Progenitor cell of endocrine pancreas (in vitro differentiated cells): ENCODE results near the gene EML6. TPM values are rescaled to one million over a fixed set of nuclear protein-coding genes. Genes with fewer than 3 reads are reported as not detected.

Experiments used
- DNase-seq: peaks from one replicate; pipeline ENCODE4 v3.0.0; 2021; ENCODE audit warnings: low spot score; ENCODE audit not compliant: unreplicated experiment
- H3K27ac Mint-ChIP-seq: 2 replicates; pipeline ENCODE4 v1.8.0; 2021; ENCODE audit warnings: mild to moderate bottlenecking, moderate library complexity, mixed read lengths
- H3K27me3 Mint-ChIP-seq: 2 replicates; pipeline ENCODE4 v1.8.0; 2021; ENCODE audit warnings: mixed read lengths
- H3K36me3 Mint-ChIP-seq: 2 replicates; pipeline ENCODE4 v1.8.0; 2022; ENCODE audit warnings: mixed read lengths; ENCODE audit not compliant: insufficient read depth
- H3K4me1 Mint-ChIP-seq: 2 replicates; pipeline ENCODE4 v1.8.0; 2021; ENCODE audit warnings: low read depth, mixed read lengths
- H3K4me3 Mint-ChIP-seq: 2 replicates; pipeline ENCODE4 v1.8.0; 2021; ENCODE audit warnings: low read depth, mild to moderate bottlenecking, moderate library complexity, mixed read lengths
- H3K9me3 Mint-ChIP-seq: 2 replicates; pipeline ENCODE4 v1.8.0; 2021; ENCODE audit warnings: low read depth, mixed read lengths
- total RNA-seq: library from RNA; stranded (reverse); gene quantifications from 2 replicates; pipeline ENCODE4 v1.2.1, GENCODE V29; 2021
- TF ChIP-seq, protein P1 (sequence below): fragments of 200-600 bp; sonication (generic); IDR thresholded peaks from one replicate; pipeline ENCODE4 v1.5.0; 2021; ENCODE audit warnings: antibody characterized with exemption, mild to moderate bottlenecking; ENCODE audit not compliant: unreplicated experiment

Gene EML6
- total RNA-seq, 1 donor from 2014 or later: 2.6 TPM

DNA sequence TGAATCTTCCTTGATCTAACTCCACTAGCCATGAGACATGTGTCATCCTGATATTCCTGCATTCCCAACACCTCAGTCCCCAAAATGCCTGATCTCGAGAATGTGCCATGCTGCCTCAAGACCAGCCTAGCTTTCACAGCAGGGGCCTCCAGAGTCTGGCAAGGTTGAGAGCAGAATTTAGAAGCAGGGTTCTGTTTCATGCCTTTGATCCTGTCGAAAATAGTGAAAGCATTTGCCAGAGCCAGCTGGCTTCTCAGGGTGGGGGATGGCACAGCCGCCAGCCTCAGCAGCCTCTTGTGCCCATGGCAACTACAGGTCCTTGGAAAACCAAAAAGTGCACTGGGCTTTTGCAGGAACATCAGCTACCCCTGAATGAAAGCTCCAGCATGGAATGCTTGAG lies 183.3 kb downstream of the EML6 start:
- DNase-seq: no peak
- Mint-ChIP-seq H3K27ac (no peak overlapping the region), H3K36me3 (no peaks in the 10 kb centered on the region), H3K4me1 (no peaks in the 10 kb centered on the region), H3K27me3 (no peaks in the 10 kb centered on the region), H3K4me3 (no peak overlapping the region), H3K9me3 (no peaks in the 10 kb centered on the region)
- TF ChIP-seq, protein P1, sequence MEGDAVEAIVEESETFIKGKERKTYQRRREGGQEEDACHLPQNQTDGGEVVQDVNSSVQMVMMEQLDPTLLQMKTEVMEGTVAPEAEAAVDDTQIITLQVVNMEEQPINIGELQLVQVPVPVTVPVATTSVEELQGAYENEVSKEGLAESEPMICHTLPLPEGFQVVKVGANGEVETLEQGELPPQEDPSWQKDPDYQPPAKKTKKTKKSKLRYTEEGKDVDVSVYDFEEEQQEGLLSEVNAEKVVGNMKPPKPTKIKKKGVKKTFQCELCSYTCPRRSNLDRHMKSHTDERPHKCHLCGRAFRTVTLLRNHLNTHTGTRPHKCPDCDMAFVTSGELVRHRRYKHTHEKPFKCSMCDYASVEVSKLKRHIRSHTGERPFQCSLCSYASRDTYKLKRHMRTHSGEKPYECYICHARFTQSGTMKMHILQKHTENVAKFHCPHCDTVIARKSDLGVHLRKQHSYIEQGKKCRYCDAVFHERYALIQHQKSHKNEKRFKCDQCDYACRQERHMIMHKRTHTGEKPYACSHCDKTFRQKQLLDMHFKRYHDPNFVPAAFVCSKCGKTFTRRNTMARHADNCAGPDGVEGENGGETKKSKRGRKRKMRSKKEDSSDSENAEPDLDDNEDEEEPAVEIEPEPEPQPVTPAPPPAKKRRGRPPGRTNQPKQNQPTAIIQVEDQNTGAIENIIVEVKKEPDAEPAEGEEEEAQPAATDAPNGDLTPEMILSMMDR: no peak

DNA sequence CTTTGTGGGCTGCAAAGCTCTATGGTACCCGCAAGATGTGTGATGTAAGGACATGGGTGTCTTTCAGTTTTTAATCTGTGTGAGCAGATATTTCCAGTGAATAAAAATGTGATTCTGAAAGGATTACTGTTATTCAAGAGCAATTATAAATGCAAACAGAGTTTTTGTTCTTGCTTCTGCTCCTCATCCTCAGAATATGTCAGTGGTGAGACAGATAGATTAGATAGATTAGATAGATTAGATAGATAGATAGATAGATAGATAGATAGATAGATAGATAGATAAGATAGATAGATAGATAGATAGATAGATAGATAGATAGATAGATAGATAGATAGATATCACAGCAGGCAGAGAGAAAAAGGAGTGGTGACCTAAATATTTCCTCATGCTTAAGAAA lies 184.2 kb downstream of the EML6 start:
- H3K4me3 Mint-ChIP-seq: no peak overlapping the region
- no peaks in the 10 kb centered on the region for H3K27me3 Mint-ChIP-seq
- no peak for DNase-seq
- TF ChIP-seq, protein P1: no peak
- no peaks in the 10 kb centered on the region for H3K36me3 Mint-ChIP-seq
- H3K27ac Mint-ChIP-seq: no peak overlapping the region
- no peaks in the 10 kb centered on the region for H3K9me3 Mint-ChIP-seq
- no peaks in the 10 kb centered on the region for H3K4me1 Mint-ChIP-seq

DNA sequence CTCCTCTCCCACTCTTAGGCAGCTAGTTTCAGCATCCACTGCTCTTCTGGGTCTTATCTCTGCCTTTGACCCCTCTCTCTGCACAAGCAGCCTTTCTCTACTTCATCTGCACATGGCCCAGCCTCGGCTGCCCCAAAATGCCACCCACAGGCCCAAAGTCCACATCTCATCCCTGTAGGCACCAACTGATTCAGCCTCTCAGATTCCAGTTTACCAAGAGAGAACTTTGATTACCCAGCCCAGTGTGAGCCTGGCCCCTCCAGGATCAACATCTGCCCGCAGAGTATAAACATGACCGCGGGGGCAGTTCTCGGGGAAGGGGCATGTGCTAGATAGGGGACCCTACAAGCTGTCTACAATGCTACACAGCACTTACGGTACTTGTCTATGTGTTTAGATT lies 185.1 kb downstream of the EML6 start:
- H3K9me3 Mint-ChIP-seq: peaks cover 3% of the 10 kb centered on the region
- H3K4me1 Mint-ChIP-seq: no peaks in the 10 kb centered on the region
- no peaks in the 10 kb centered on the region for H3K27me3 Mint-ChIP-seq
- DNase-seq: no peak
- no peak overlapping the region for H3K27ac Mint-ChIP-seq
- H3K36me3 Mint-ChIP-seq: no peaks in the 10 kb centered on the region
- TF ChIP-seq, protein P1: no peak
- no peak overlapping the region for H3K4me3 Mint-ChIP-seq

DNA sequence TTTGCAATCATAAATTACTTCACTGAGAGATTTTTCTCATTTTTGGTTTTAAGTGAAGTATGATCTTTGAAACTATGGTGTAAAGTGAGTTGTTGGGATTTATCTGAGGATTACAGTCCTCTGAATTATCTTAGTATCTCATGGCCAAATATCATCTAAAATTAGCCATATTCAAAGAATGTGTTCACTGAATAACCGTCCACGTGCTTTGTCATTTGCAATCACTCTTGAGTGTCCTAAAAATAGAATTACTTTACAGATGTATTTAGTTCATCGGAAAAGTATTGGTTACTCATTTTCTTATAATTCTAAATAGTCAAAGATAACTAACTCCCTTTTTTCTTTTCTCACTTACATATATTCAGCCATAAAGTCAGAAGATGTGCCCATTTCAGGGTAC lies 185.5 kb downstream of the EML6 start:
- Mint-ChIP-seq H3K27me3 (no peaks in the 10 kb centered on the region), H3K36me3 (no peaks in the 10 kb centered on the region), H3K4me1 (no peaks in the 10 kb centered on the region), H3K27ac (no peak overlapping the region), H3K9me3 (peaks cover 7% of the 10 kb centered on the region), H3K4me3 (no peak overlapping the region)
- DNase-seq: no peak
- TF ChIP-seq, protein P1: no peak

DNA sequence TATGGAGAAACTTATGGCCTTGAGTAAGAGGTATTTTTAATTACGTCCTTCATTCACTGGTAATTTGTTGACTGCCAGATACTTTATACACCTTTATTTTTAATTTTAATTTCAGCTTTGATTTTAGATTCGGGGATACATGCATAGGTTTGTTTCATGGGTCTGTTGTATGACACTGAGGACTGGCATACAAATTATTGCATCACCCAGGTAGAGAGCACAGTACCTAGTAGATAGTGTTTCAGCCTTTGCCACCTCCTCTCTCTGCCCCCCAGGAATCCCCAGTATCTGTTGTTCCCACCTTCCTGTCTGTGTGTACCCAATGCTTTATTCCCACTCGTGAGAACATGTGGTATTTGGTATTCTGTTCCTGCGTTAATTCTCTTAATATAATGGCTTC lies 188.8 kb downstream of the EML6 start:
- H3K4me3 Mint-ChIP-seq: no peak overlapping the region
- no peak overlapping the region for H3K27ac Mint-ChIP-seq
- no peaks in the 10 kb centered on the region for H3K4me1 Mint-ChIP-seq
- H3K36me3 Mint-ChIP-seq: no peaks in the 10 kb centered on the region
- H3K27me3 Mint-ChIP-seq: no peaks in the 10 kb centered on the region
- TF ChIP-seq, protein P1: no peak
- no peak for DNase-seq
- H3K9me3 Mint-ChIP-seq: peaks cover 7% of the 10 kb centered on the region

DNA sequence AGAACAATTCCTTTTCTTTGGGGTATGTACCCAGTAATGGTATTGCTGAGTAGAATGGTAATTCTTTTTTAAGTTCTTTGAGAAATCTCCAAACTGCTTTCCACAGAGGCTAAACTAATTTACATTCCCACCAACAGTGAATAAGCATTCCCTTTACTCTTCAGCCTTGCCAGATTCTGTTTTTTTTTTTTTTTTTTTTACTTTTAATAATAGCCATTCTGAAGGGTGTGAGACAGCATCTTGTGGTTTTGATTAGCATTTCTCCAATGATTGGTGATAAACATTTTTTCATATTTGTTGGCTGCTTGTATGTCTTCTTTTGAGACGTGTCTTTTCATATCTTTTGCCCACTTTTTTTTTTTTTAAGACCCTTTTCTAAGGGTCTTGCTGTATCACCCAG lies 189.4 kb downstream of the EML6 start:
- DNase-seq: no peak
- Mint-ChIP-seq H3K4me3 (no peak overlapping the region), H3K27me3 (no peaks in the 10 kb centered on the region), H3K9me3 (peaks cover 7% of the 10 kb centered on the region), H3K36me3 (no peaks in the 10 kb centered on the region), H3K4me1 (no peaks in the 10 kb centered on the region), H3K27ac (no peak overlapping the region)
- TF ChIP-seq, protein P1: no peak
